A204.1 (cell line): ENCODE data around the gene TNNT2.

ENCODE experiments used
- FAIRE-seq: peaks from 2 replicates; lab custom pipeline; 2012; peaks lifted over from hg19 to GRCh38; lab: Jason Lieb, UNC

TNNT2 gene

DNA sequence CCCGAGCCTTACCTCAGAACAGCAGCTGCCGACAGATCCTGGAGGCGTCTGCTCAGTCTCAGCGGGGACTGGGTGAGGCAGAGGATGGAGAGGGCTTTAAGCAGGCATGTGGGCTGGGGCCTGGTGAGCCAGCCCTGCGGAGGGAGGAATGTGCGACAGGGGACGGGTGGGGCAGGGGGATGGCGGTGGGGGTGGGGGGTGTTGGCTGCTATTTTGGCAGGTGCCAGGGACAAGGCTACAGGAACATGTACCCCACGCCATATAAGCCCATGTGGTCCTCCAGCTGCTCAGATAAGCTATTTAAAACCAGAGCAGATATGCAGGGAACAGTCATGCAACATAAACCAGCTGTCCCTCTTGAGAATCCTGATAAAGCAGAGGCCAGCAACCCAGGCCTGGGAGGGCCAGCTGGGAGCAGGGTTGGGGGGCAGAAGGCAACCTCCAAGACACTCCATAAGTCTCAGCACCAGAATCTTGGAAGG lies at the start of gene TNNT2:
TNNT2 (minus strand) TSS at position 70 of the 482 bp plus-strand sequence. CDS start 4,426 bp downstream, outside the sequence.
- FAIRE-seq, result no peak

DNA sequence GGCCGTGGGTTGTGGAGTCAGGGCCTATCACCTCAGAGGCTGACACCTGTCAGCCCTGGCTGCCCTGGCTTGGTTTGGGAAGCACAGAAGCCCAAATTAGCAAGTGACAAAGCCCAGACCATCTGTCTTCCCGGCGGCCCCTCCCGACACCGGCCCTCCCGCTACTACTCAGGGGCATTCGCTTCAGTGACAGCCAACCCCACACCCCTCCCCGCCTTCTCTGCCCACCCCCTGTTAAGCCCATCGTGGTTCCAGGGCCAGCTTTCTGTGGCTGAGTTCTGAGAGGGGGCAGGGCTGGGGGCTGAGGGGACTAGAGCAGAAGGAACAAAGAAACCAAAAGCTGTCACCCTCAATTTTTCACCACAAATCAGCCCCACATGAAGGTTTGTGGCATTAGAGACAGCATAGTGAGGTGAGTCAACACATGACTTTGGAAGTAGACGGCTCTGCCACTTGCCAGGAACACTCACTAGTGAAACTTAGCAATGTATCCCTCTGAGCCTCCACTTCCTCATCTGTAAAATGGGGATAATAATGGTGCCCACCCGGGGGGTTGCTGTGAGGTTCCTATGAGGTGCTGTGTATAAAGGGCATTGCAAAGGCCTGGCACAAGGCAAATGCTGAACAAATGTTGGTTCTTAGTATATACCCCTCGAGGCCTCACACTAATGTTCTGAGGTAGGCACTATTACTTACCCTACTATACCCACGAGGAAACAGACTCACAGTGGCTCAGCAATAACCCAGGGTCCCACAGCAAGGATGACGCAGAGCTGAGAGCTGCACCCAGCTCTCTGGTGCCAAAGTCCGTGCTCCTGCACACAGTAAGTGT lies 49.2 kb upstream of the TNNT2 start:
- no peak for FAIRE-seq

DNA sequence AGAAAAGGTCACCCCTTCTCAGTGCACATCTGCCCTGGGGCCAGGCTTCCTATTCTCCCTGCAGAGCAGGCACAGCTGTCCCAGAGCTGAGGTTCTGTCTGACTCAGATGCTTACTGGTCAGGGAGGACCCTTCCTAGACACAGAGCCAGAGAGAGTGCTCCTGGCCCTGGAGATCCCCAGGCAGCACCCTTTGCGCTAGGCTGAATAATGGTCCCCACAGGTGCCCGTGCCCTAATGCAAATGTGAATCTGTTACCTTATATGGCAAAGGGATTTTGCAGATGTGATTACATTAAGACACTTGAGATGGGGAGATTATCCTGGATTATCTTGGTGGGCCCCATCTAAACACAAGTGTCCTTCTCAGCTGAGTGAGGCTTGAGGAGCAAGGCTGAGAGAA lies 46.7 kb upstream of the TNNT2 start:
- FAIRE-seq, result no peak

DNA sequence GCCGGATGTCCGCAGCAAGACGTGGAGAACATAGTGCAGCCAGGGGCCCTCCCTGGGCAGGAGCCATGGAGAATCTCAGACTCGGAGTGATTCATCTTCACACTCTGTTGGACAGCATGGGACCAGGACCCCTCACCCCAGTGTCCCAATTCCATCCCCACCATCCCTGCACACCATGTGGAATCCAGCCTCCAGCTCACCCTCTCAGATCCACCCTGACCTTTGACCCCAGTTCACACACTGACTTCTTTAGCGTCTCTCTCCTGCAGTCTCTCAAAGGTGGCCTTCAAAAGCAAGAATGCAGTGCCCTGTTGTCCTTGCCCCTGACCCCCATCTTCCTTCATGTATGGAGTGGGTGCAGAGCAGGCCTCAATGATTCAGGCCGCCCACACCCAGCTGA lies 46.2 kb upstream of the TNNT2 start:
- FAIRE-seq, result no peak

DNA sequence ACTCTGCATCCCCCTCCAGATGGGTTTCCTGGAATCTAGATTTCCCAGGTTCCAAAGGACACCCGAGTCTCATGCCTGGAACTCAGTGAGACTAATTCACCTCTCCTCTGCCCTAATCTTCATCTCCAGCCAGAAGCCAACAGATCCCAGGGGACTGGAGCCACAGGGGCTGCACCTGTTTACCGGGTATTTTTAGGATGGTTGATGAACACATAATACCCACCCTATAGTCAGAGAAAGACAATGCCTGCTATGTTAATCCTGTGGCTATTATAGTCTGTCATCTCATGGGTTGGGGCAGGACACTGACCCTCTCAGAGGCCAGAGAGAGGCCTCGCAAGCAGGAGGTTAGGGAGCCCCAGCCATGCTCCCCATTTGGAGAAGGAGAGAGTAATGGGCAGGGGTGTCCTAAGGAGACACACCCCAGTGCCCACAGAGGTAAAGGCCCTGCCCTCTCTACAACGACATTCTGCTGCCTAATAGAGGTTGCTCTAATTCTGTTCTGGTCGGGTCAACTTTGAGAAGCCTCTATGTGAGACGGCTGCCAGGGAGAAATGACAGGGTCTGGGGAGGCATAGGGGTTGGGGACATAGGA lies 45.1 kb upstream of the TNNT2 start:
- no peak for FAIRE-seq

DNA sequence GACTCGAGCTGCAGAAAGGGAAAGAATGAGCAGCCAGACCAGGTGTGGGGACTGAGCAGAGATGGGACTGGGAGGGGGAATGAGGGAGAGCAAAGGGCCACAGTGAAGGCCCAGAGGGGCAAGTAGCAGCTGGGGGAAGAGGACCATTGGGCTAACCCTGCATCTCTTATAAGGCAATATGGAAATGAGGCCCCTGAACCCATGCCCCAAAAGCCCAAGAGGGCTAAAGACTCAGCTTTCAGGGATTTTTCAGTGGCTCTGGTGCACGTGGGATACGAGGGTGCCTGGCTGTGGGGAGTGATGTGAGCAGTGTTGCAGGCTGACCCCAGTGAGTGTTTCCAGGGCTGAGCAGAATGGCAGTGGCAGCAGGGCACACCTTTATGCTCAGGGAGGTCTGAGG lies 44.5 kb upstream of the TNNT2 start:
- FAIRE-seq, result no peak

DNA sequence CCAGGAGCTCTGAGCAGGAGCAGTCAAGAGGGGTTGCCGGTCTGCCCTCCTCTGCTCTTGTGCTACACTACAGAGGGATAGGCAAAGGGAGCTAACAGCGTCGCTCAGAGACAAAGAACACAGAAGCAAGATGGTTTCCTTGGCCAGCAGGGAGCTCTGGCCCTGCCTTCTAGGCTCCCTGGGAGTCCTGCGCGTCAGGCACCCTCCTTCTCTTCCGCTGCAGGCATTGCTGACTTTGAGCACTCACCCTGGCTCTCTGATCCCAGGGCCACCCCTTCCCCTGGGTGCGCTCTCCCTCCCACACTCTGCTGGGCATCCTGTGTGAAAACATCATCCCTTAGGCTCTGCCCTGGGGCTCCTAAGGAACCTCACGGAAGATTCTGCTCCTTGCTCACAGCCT lies 43.6 kb upstream of the TNNT2 start:
- no peak for FAIRE-seq

DNA sequence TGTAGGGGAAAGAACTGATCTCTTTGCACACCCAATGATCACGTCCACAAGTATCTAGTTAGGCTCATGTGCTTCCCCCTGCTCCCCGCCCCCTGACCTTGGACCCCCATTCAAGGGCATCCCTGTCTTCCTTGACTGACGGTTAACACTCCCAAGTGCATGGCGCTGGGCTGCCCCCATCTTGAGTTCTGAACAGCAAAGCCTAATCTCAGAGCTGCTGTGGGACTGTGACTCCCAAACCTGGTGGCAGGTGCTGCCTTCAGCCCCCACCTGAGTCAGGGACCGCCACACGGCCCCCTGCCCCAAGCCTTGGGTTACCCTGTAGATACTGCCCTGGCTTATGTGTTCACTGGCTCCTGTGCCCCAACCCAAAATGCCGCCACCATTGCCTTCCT lies 43.1 kb upstream of the TNNT2 start:
- FAIRE-seq, result no peak

DNA sequence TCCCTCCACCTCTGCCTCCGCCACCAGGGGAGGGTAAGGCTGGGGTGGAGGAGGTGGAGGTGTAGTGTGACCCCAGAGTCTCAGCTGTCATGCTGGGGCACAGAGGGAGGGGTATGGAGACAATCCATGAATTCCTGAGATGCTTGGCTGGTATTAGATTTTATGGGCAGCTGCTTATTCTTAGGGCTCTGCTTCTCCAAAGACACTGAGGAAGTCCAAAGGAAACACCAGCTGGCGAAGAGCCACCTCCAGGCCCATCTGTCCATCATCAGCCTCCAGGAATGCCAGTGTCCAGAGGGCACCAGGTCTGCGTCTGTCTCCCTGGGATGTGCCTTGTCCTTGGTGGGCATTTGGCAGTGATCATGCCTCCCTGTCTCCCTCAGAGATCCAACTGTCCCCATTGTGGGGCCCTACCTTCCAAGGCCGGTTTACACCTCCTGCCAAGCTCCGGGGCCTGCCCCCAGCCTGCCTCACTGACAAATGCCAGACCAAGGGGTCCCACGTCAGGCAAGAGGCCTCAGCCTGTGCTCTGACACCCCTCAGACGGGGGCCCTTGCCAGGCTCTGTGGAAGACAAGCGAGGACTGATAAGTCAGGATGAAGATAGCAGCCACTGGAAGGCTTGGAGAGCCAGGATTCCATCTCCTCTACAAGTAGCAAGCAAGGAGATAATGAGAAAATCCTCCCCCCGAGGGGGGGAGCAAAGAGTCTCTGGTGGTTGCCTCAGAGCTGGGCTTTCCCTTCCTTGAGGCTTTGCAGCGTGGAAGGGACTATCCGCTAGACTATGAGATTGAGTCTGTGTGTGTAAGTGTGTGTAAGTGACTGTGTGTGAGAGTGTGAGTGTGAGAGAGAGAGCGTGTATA lies 42.5 kb upstream of the TNNT2 start:
- no peak for FAIRE-seq

DNA sequence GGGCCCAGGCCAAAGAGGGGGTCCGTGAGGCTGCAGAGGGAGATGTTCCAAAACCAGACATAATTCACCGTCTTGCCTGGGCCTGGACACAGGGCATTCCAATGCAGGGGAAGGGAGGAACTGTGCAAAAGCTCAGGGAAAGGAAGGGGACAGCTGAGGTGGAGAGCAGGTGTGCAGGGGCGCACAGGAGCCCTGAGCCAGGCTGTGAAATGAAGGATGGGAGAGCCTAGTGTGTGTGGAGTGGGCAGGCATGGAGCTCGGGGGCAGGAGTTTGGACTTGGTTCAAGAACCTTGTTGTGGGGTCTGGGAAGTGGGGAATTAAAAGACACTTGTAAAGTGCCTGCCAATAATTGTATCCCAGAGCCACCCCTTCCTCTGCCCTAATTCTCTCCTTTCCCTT lies 41.8 kb upstream of the TNNT2 start:
- FAIRE-seq, result no peak

DNA sequence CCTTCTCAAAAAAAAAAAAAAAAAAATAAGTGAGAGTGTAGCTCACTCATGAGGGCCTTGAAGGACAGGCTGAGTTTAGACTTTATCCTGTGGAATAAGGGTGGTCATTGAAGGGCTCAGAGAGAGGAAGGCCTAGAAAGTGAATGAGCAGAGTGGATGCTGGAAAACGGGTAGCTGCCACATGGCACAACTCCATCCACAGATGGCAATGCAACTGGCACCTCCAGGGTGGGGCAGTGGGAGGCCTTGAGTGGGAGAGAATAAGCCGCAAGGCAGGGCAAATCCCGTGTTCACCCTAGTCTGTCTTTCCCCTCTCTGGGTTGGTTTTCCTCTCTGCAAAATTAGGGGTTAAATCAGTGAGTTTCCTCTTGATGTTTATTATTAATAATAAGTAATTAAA lies 41.0 kb upstream of the TNNT2 start:
- no peak for FAIRE-seq

DNA sequence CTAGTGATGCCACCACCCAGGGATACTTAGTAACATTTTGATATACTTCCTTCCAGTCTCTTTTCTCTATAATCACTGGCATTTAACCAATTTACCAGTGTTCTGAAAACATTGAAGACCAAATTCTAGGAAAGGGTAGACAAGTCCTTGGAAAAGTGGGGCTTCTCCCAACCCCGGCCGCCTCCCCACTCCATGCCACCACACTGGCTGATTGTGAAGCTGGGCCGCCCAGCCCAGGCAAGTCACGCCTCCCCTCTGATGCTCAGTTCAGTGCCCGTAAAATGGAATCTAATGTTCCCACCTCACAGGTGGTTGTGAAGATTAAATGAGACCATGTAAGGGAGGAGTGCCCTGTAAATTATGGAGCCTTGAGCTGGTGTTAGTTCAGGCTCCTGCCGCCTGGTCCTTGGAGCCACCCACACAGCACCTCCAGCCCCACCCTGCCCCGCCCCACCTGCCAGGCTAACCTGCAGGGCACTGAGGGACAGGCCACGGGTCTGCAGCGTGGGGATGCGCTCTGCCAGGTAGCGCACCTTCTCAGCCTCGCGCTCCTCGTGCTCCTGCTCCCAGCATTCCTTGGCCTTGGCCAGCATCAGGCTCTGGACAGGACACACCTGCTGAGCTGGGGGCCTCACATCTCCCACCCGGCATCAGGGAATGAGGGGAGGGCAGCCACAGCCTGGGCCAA lies 36.7 kb upstream of the TNNT2 start:
- no peak for FAIRE-seq

DNA sequence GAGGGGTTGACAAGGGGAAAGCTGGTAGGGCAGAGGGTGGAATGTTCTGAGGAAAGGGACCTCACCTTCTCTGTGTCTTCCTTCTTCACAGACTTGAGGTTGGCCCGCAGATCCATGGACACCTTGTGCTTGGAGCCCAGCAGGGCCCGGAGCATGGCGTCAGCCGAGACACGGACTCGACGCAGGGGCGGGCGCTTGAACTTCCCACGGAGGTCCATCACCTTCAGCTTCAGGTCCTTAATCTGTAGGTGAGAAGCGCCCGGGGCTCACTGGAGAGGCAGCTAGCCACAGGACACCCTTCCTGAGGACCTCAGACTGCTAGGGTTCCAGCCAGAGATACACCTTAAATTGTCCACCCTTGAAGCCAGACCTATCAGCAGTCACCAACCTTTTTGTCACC lies 33.8 kb upstream of the TNNT2 start:
- FAIRE-seq, result no peak

DNA sequence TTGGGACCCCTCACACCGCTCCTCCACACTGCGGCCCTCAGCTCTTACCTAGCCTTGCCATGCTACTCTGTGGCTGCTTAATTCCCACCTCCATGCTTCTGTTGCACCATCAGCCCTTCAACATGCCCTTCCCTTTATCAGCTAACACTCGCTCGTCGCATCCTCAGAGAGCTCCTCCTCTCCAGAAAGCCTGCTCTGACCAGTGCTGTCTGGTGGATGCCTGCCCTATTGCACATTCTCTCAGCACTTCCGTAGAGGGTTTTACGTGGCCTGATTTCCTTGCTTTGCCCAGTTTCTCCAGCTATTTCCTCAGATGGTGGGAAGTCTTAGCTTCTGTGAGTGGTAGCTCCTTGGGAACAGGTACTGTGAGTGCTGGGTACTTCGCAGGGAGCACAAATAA lies 32.0 kb upstream of the TNNT2 start:
- FAIRE-seq, result no peak

DNA sequence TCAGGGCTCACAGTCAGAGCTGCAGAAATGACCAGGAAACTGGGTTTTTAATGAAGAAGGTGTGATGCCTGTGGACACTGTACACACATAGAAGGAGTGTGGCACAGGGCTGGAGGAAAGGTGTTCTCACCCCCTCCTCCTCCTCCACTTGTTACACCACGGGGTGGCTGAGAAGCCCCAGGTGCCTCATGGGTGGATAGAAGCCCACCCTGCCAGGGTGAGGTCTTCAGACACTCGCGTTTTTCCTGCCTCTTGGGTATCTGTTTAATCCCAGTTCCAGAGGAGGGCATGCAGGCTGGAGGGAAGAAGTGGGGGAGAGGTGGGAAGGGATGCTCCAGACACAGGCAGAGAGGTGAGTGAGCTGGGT lies 31.3 kb upstream of the TNNT2 start:
- FAIRE-seq, result no peak

DNA sequence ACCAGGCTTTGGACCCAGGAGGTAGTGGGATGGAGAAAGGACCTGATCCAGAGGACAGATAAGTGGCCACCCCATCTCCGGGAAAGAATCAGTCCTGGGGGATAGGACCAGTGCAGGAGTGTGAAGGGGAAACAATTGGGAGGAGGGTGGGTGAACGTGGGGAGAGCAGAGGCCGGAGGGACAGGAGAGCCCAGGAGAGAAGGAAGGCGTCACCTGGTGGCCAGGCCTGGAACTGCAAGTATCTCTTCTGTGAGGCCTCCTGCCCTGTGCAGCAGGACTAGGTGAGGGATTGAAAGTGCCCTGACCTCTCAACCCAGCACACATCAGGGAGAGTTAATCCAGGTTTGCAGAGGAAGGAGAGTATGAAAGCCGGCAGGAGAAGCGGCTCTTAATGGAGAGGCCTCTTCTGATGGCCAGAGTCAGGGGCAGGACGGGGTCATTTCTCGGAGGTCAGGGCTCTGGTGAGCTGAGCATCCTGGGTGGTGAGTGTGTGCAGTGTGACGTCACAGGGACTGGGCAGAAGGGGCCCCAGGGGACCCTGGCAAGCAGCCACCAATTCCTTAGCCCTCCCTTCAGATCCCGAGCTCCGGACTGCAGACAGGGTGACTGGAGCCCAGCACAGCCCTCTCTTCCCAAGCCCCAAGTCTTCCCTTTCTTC lies 30.8 kb upstream of the TNNT2 start:
- FAIRE-seq, result no peak

DNA sequence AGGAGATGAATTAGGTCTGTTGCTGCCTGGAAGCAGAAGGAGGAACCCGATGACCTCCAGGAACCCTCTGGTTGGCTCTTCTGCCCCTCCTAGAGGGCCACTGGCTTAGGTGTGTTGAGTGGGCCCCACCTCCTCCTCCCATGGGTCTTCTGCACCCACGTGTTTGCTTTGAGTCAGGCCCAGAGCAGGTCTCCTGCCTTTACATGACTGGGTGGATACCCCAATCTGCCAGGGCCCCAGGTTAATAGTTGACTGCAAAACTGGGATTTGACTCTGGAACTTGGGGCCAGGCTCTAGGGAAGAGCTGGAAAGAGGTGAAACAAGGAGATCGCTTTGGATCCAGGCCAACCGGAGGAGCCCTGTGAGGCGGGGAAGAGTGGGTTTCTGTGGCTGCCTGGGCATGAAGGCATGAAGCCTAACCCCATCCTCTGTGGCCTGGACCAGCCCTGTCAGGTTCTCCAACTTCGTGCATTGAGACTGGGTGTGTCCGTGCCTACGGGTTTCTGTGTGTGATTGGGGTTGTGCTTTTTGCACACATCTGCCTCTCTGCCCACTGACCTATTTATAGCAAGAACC lies 29.4 kb upstream of the TNNT2 start:
- no peak for FAIRE-seq

DNA sequence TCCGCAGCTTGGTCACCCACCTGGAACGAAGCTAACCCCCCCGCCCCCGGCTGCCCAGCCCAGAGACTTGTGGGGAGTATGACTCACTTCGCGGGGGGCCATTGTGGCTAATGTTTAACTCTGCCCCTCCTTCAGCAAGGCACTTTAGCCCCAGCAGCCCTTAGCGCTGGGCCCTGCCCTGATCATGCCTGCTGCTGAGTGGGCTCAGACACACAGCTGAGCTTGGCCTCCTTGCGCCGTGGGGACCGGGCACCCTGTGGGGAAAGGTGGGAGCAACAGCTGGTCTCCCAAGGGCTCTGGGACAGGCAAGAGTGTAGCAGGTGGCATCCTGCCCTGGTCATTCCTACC lies 28.0 kb upstream of the TNNT2 start:
- no peak for FAIRE-seq

DNA sequence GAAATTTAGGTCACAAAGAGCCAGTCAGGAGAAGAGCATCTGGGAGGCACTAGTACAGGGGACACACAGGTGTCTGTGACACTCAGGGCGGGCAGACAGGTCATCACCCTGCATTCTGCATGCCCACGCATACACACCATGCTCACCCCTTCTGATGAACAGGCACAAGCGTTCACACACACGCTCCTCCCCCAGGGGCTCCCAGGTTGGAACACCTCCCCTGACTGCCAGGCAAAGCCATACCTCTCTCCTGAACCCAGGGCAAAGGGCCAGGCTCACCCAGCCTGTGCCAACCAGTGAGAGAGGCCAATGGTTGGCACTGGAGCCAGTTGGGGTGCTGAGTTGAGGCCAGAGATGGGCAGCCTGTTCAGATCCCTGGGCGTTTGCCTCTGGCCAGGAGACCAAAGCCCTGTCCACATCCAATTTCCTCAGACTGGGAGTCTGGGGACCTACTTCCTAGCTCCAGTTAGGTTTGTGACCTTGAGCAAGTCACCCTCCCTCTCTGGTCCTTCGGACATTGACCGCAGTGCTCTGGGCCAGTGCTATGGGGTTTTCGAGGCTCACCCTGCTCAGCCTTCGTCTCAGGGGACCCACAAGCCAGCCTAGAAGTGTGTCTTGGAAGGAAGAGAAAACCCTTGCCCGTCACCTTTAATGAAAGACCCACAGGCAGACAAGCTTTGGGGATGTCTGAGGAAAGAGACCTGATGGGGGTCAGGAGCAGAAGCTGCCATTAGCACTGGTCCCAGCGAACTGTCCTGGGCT lies 27.4 kb upstream of the TNNT2 start:
- no peak for FAIRE-seq

DNA sequence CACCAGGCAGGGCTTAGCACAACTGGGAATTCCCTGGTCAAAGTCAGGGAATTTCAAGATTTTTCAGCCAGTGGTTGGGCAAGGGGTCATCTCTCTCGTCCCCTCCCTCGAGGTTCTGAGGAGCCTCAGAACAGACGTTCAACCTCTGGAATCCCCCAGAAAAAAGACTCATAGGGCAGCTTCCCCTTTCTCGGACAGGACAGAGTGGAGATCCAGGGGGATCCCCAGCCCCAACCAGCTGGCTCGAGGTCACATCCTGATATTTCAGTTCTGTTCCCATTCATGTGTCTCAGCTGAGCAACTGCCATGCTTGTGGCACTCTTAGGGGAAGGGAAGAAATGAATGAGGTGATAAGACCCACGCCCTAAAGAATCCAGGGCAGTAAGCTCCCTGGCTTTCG lies 26.6 kb upstream of the TNNT2 start:
- no peak for FAIRE-seq

DNA sequence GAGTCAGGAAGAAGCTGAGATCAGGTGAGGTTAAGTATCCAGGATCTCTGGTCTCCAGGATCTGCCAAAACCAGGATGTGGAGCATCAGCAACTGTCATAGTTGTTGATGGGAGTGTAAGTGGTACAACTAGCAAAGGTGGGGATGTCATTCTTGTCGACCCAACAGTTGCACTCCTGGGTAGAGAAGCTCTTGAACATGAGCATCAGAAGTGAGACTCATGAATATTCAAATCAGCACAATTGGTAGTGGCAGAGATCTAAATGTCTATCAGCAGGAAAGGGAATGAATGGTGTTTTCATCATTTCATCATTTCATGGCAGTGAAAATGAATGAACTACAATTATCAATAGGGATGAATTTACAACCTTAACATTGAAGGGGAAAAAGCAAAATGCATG lies 25.9 kb upstream of the TNNT2 start:
- FAIRE-seq, result no peak
